Lung (tissue), 12 donors: ENCODE measurements around the gene ERC2. TPM values are rescaled to one million over a fixed set of nuclear protein-coding genes. Genes with fewer than 3 reads are reported as not detected.

Experiments
- ATAC-seq: fragments of 200-7000 bp; cut with Tn5 transposase; one replicate; pipeline ENCODE4 v1.9.1; 2020; ENCODE audit warnings: moderate number of reproducible peaks; ENCODE audit not compliant: insufficient read depth, low FRiP score
- DNase-seq, 3 donors: peaks; one replicate each; pipeline ENCODE4 v3.0.0-alpha.2; 2013 to 2017
- H3K27ac ChIP-seq, 2 donors: one replicate each; pipeline ENCODE4 v1.5.1; 2013; ENCODE audit warnings: mild to moderate bottlenecking in 2 of 2, moderate library complexity in 2 of 2, control low read depth in 1 of 2, inconsistent platforms in 1 of 2, low read depth in 1 of 2, low read length in 1 of 2
- H3K27me3 ChIP-seq, 3 donors: one replicate each; pipeline ENCODE4 v1.5.1; 2013; ENCODE audit warnings: low read length in 2 of 3; ENCODE audit not compliant: control insufficient read depth in 3 of 3, insufficient read depth in 3 of 3
- H3K36me3 ChIP-seq, 4 donors: one replicate each; pipeline ENCODE4 v1.5.1; 2013; ENCODE audit warnings: low read length in 4 of 4, mild to moderate bottlenecking in 1 of 4, moderate library complexity in 1 of 4; ENCODE audit not compliant: control insufficient read depth in 4 of 4, insufficient read depth in 4 of 4
- H3K4me1 ChIP-seq, 5 donors: one replicate each; pipeline ENCODE4 v1.5.1; 2013; ENCODE audit warnings: low read length in 5 of 5, mild to moderate bottlenecking in 2 of 5, moderate library complexity in 1 of 5; ENCODE audit not compliant: control insufficient read depth in 5 of 5, insufficient read depth in 5 of 5
- H3K4me3 ChIP-seq: one replicate; pipeline ENCODE4 v1.5.1; 2013; ENCODE audit warnings: mild to moderate bottlenecking, control low read depth, moderate library complexity
- H3K9ac ChIP-seq, 2 donors: one replicate each; pipeline ENCODE4 v1.5.1; 2013; ENCODE audit warnings: low read length in 2 of 2, control low read depth in 1 of 2; ENCODE audit not compliant: insufficient read depth in 1 of 2
- H3K9me3 ChIP-seq, 4 donors: one replicate each; pipeline ENCODE4 v1.5.1; 2013; ENCODE audit warnings: low read length in 3 of 4, mild to moderate bottlenecking in 1 of 4, moderate library complexity in 1 of 4; ENCODE audit not compliant: control insufficient read depth in 4 of 4, insufficient read depth in 3 of 4
- WGBS, 2 donors: extraction: QIAGEN DNeasy Blood & Tissue Kit; methylation state at CpG; one replicate each; pipeline ENCODE4 v1.1.7; 2013; 5-methylcytosine and 5-hydroxymethylcytosine counted together
- polyA plus RNA-seq, 2 donors: library from polyadenylated mRNA; stranded (reverse); fragments of 200-250 nt; gene quantifications; one replicate each; pipeline ENCODE4 v1.2.1, GENCODE V29; 2013
- total RNA-seq, 2 donors: library from RNA; depleted of rRNA in 1 of 2; stranded (reverse); fragments of >200 nt in 1 of 2; gene quantifications; one replicate each; pipeline ENCODE4 v1.2.1, GENCODE V29; 2014 to 2021
- TF ChIP-seq, protein P1 (sequence below): IDR thresholded peaks from 2 replicates; pipeline ENCODE4 v1.5.1; 2012; ENCODE audit warnings: mild to moderate bottlenecking; ENCODE audit errors: control extremely low read depth, extremely low read depth
- donor health status: control.
- donor health status: control.
- donor health status: Bipolar disorder and iron deficiency.
- donor health status: healthy.
- donor health status: DM: yes; HTN: yes; CAD: no.

Gene ERC2
- total and polyA plus RNA-seq, 4 donors: 0.20 to 3.5 (median 0.97) TPM

- TF ChIP-seq, protein P1, sequence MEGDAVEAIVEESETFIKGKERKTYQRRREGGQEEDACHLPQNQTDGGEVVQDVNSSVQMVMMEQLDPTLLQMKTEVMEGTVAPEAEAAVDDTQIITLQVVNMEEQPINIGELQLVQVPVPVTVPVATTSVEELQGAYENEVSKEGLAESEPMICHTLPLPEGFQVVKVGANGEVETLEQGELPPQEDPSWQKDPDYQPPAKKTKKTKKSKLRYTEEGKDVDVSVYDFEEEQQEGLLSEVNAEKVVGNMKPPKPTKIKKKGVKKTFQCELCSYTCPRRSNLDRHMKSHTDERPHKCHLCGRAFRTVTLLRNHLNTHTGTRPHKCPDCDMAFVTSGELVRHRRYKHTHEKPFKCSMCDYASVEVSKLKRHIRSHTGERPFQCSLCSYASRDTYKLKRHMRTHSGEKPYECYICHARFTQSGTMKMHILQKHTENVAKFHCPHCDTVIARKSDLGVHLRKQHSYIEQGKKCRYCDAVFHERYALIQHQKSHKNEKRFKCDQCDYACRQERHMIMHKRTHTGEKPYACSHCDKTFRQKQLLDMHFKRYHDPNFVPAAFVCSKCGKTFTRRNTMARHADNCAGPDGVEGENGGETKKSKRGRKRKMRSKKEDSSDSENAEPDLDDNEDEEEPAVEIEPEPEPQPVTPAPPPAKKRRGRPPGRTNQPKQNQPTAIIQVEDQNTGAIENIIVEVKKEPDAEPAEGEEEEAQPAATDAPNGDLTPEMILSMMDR: no peak
- WGBS, 2 donors: 57 to 78% methylated on average over 3 of the region's 3 CpGs
- Histone ChIP-seq H3K4me1 (peaks cover 0 to 12% (median 0%) of the 10 kb centered on the region in 5 donors), H3K36me3 (no peaks in the 10 kb centered on the region), H3K27me3 (no peaks in the 10 kb centered on the region), H3K27ac (peak overlapping the region in 1 of 2 donors; percentile 32), H3K9me3 (no peaks in the 10 kb centered on the region), H3K4me3 (no peak overlapping the region), H3K9ac (no peak overlapping the region)
- ATAC-seq: peak; percentile 2
- DNase-seq: peak in 1 of 3 donors; percentile 17
These were observed 677.5 kb downstream of the ERC2 start for GRCh38 chr3:55790596-55791350.

- Histone ChIP-seq H3K27ac (no peak overlapping the region), H3K27me3 (no peaks in the 10 kb centered on the region), H3K9ac (no peak overlapping the region), H3K9me3 (no peaks in the 10 kb centered on the region), H3K4me3 (no peak overlapping the region), H3K4me1 (peaks cover 0 to 12% (median 0%) of the 10 kb centered on the region in 5 donors), H3K36me3 (no peaks in the 10 kb centered on the region)
- ATAC-seq: no peak
- DNase-seq: no peak
- TF ChIP-seq, protein P1: no peak
- 84 to 85% methylated on average over 2 of the region's 2 CpGs for WGBS, 2 donors
These were observed 678.8 kb downstream of the ERC2 start for GRCh38 chr3:55789516-55789915.

DNA sequence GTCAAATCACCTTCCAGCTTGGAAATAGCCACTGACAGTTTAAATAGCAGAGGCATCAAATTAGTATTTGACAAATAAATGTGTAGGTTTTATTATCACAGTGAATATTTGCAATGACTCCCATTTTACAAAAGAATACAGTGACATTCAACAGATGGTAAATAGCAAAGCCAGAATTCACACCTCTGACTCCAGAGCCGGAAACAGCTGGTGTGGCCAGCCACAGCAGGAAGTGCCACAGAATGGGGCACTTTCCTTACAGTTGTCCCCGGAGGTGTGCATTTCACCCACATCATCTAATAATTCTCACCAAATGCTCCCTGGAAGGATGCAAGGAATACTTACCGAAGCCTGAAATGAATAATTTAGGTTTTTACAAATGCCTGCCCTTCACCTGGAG lies 685.5 kb downstream of the ERC2 start:
- DNase-seq: peak in 1 of 3 donors; percentile 21
- peaks cover 0 to 9% (median 0%) of the 10 kb centered on the region in 5 donors for H3K4me1 ChIP-seq
- WGBS, 2 donors: 45 to 54% methylated on average over 3 of the region's 3 CpGs
- no peak overlapping the region for H3K27ac ChIP-seq
- no peak overlapping the region for H3K9ac ChIP-seq
- TF ChIP-seq, protein P1: no peak
- H3K4me3 ChIP-seq: no peak overlapping the region
- no peaks in the 10 kb centered on the region for H3K9me3 ChIP-seq
- H3K27me3 ChIP-seq: no peaks in the 10 kb centered on the region
- no peaks in the 10 kb centered on the region for H3K36me3 ChIP-seq
- ATAC-seq: no peak

DNA sequence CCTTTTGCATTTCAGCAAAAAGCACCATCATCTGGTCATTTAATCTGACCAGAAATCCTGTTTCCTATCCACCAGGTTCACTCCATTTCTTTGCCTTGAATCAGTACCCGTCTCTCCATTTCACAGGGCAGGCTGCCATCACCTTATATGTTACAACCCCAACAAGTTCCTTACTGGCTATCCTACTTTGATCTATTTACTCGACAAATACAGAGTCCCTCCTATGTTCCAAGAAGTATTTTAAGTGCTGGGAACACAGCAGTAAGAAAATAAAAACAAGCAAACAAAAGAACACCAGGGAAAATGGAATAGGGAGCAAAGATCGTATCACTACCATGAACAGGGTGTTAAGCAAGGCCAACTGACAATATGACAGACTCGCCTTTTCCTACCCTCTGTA lies 685.9 kb downstream of the ERC2 start:
- H3K9me3 ChIP-seq: no peaks in the 10 kb centered on the region
- H3K27ac ChIP-seq: no peak overlapping the region
- 55 to 60% methylated on average over 4 of the region's 4 CpGs for WGBS, 2 donors
- ATAC-seq (no peak), DNase-seq (no peak)
- H3K36me3 ChIP-seq: no peaks in the 10 kb centered on the region
- TF ChIP-seq, protein P1: no peak
- no peak overlapping the region for H3K4me3 ChIP-seq
- peaks cover 0 to 9% (median 0%) of the 10 kb centered on the region in 5 donors for H3K4me1 ChIP-seq
- H3K27me3 ChIP-seq: no peaks in the 10 kb centered on the region
- no peak overlapping the region for H3K9ac ChIP-seq
